ENCODE results near the gene FSTL1. TPM values are rescaled to one million over a fixed set of nuclear protein-coding genes. Genes with fewer than 3 reads are reported as not detected.
"Not testable (repeated sequence)": the region's sequence is repeated elsewhere in the genome, so short reads cannot be mapped to it uniquely, and the experiment has no call there.

Gene FSTL1
- total RNA-seq, 1 donor from 2014 or later: 140 TPM

DNA sequence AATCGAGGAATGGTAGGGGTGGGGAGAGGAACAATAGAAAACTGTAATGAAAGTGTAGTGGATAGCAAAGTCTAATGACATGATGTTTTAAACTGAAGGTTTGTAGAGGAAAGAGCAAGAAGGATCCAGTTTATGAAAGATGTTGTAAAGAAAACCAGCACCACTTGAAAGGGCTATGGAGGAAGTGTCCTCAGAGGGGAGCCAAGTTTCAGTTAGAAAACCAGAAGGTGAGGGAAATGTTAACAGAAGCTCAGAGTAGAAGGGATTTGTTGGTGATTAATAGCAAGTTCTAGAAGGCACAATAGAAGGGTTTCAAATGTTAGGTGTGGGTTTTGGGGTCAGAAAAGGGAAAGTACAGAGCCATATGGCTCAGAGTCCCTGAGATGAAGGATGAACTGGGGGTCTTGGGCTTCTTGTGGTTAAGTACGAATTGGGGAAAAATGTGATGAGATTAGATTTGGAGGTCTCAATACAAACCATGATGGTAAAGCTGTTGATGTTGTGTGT lies 67.8 kb downstream of the FSTL1 start:
- no peak for DNase-seq (ENCODE audit: low spot score)
- intact Hi-C loops (cut with DNase I): no loop called here

GRCh38 chr3:120381503-120381902 lies 69.3 kb downstream of the FSTL1 start:
- intact Hi-C loops (cut with DNase I): no loop called here
- DNase-seq (ENCODE audit: low spot score): no peak

DNA sequence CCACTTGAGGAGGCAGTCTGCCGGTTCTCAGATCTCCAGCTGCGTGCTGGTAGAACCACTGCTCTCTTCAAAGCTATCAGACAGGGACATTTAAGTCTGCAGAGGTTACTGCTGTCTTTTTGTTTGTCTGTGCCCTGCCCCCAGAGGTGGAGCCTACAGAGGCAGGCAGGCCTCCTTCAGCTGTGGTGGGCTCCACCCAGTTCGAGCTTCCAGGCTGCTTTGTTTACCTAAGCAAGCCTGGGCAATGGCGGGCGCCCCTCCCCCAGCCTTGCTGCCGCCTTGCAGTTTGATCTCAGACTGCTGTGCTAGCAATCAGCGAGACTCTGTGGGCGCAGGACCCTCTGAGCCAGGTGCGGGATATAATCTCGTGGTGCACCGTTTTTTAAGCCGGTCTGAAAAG lies 72.8 kb downstream of the FSTL1 start:
- intact Hi-C loops (cut with DNase I); DNase-seq (ENCODE audit: low spot score): not testable (repeated sequence)

- intact Hi-C loops (cut with DNase I): no loop called here
These were observed 80.3 kb downstream of the FSTL1 start for GRCh38 chr3:120370463-120370862.

GRCh38 chr3:120369037-120369467 lies 81.7 kb downstream of the FSTL1 start:
- intact Hi-C loops (cut with DNase I): no loop called here

More at GRCh38 chr3:120370463-120370862, 80.3 kb downstream of the FSTL1 start:
- no peak for DNase-seq (ENCODE audit: low spot score)

DNA sequence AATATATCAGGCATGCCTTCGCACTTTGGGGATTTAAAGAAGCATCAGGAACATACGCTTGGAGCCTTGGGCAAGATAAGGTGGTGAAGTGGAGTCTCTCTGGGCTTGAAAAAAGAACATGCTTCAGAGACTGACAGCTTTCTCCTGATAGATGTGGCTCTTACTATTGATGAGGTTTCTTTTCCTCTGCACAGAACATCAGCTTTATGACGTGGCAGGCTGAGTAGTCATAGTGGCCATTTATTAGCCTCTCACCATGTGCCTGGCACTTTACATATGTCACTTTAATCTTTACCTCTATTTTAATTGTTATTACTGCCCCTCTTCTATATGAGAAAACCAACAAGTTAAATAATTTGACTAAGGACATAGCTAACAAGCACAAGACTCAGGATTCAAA lies 82.6 kb downstream of the FSTL1 start:
- intact Hi-C loops (cut with DNase I): no loop called here
- DNase-seq (ENCODE audit: low spot score): no peak

More at GRCh38 chr3:120369037-120369467, 81.7 kb downstream of the FSTL1 start:
- DNase-seq (ENCODE audit: low spot score): no peak

GRCh38 chr3:120364821-120365220 lies 86.0 kb downstream of the FSTL1 start:
- intact Hi-C loops (cut with DNase I): no loop called here
- no peak for DNase-seq (ENCODE audit: low spot score)

- intact Hi-C loops (cut with DNase I): no loop called here
- DNase-seq (ENCODE audit: low spot score): no peak
These were observed 86.7 kb downstream of the FSTL1 start for GRCh38 chr3:120364101-120364500.

DNA sequence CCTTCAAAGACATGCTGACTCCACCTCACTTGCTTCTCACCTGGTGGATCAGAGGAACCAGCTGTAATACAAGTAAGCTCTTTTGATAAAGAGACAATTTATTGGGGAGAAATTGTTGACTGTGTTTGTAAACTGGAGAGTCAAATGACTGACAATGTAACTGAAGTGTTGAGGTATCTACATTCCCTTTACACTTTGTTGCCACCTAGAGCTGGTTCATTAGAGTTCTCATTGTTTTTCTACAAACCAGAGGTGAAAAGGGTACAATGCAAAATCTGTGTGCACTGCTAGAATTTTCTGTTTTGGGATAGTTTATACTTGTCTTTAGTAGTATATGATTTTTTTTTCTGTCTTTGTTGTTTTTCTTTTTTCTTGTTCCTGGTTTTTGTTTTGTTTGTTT lies 93.0 kb downstream of the FSTL1 start:
- intact Hi-C loops (cut with DNase I): no loop called here
- no peak for DNase-seq (ENCODE audit: low spot score)

DNA sequence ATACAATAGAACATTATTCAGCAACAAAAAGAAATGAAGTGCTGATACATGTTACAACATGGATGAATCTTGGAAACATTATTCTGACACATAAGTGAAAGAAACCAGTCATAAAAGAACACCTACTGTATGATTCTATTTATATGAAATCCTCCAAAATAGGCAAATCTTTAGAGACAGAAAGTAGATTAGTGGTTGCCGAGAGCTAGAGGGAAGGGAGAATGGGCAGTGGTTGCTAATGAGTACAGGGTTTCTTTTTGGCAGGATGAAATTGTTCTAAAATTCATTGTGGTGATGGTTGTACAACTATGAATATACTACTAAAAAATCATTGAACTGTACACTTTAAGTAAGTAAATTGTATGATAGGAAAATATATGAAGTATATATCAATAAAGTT lies 95.3 kb downstream of the FSTL1 start:
- no peak for DNase-seq (ENCODE audit: low spot score)
- intact Hi-C loops (cut with DNase I): no loop called here

DNA sequence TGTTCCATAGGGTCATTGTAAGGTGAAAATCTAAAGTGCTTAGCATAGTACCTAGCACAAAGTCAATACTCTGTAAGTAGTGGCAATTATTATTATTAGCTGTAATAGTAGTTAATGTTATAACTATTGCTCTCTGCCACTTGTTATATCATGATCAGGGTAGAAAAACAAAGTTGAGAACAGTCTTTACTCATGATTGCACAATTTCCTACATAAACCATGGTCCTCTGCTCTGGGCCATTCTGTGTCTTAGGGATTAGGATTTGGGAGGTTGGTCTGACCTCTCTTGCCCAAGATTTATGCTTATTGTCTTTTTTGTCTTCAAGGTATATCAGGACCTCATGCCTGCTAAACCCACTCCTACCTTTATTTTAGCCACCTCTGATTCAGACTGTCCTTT lies 97.3 kb downstream of the FSTL1 start:
- DNase-seq (ENCODE audit: low spot score): no peak
- intact Hi-C loops (cut with DNase I): no loop called here

GRCh38 chr3:120352017-120352416 lies 98.8 kb downstream of the FSTL1 start:
- DNase-seq (ENCODE audit: low spot score): no peak
- intact Hi-C loops (cut with DNase I): no loop called here

DNA sequence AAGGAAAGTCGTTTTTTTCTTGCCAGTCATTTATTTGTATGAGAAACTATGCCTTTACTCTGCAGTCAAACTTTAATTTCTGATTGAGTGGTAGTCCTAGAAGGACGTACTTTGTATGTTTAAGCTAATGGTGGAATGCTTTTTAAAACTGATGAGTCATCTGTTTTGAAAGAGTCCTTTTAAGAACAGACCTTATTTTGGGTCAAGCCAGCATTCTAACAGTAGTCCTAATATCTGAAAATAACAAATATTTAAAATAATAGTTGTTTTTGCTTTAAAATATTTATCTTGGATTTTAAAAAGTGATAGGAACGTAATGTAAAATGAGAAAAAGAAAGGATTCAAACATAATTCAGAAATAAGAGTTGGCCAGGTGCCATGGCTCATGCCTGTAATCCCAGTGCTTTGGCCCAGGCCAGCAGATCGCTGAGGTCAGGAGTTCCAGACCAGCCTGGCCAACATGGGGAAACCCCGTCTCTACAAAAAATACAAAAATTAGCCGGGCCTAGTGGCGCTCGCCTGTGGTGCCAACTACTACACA lies 100.3 kb downstream of the FSTL1 start:
- intact Hi-C loops (cut with DNase I): no loop called here
- DNase-seq (ENCODE audit: low spot score): no peak

DNA sequence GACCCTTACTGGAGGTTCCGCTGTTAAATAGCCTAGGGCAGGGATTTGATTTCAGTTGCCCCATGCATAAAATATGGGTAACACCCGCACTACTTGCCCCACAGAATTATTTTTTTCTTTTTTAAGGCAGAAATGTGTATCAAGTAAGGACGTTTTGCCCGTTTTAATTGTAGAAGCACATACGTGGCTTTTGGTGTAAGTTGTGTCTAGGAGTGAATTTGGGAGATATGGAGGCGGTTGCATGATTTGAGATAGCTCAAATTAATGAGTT lies 101.0 kb downstream of the FSTL1 start:
- intact Hi-C loops (cut with DNase I): loop anchor here (2.0 to 5.0 kb wide), 4 partner anchors 68 to 257 kb away; partner anchors contain the start of gene GSK3B
- DNase-seq (ENCODE audit: low spot score): no peak

GRCh38 chr3:120348991-120349854 lies 101.6 kb downstream of the FSTL1 start, which contains the start of gene LRRC58:
Gene LRRC58 (minus strand): TSS chr3:120349354. CDS start chr3:120349243, 111 bp downstream.
- intact Hi-C loops (cut with DNase I): loop anchor here (2.0 to 5.0 kb wide), 4 partner anchors 68 to 257 kb away; partner anchors contain the start of gene GSK3B
- DNase-seq (ENCODE audit: low spot score): peak; percentile 93

DNA sequence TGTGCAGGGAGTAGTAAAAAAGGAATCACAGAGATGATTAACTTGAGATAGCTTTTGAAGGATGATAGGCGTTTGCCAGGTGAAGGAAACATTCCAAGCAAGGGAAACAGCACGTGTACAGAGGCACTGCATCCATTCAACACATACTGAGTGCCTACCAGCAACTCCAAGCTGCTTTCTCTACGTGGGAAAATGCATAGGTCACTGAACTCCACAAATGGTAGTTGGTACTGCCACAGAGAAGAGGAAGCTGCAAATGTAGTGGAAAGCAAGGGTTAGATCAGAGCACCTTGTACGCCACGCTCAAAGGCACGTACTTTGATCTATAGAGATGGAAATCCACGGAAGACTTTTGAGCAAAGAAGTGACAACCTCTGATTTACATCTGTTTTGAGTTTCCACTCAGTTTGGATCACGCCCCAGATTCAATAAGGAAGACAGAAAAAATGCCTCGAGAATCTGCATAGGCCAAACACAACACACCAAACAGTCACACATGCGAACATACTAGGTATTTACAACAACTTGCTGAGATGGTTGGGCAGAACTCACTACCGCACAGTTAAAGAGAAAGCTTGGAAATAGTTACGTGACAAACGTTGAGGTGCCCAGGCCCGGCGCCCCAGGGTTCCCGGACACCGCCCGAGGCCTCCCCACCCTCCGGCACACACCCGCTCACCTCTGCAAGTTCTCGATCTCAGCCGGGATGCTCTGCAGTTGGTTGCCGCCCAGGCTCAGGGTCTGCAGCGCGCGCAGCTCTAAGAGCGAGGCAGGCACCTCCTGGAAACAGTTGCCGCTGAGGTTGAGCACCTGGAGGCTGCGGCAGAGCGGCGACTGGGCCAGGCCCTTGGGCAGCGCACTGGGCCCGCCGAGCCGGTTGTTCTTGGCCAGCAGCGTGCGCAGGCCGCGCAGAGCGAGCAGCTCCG lies 102.5 kb downstream of the FSTL1 start:
- peak; percentile 75 for DNase-seq (ENCODE audit: low spot score)
- intact Hi-C loops (cut with DNase I): loop anchor here (2.0 to 5.0 kb wide), 4 partner anchors 69 to 256 kb away; partner anchors contain the start of gene GSK3B

GRCh38 chr3:120344349-120344748 lies 106.4 kb downstream of the FSTL1 start:
- intact Hi-C loops (cut with DNase I): no loop called here
- no peak for DNase-seq (ENCODE audit: low spot score)

Data from cardiac septum (tissue), 1 donor.